HTERT RPE-1 (cell line): ENCODE measurements around the gene CDK3.

Experiments used
- in situ Hi-C: fragments of 300-500 bp; cut with MboI; formaldehyde crosslinking; loops from 4 replicates; pipeline ENCODE4 v1.14.3; 2020; ENCODE audit warnings: low sequenced_read_pairs

Gene CDK3

GRCh38 chr17:75987041-75987440, 13.6 kb upstream of the CDK3 start:
- in situ Hi-C loops = no loop called here

GRCh38 chr17:75991396-75991795, 9.3 kb upstream of the CDK3 start:
- in situ Hi-C loops = no loop called here

- in situ Hi-C loops = no loop called here
Measured at GRCh38 chr17:75994802-75995370, 5.8 kb upstream of the CDK3 start.

GRCh38 chr17:75995385-75995925, 5.2 kb upstream of the CDK3 start:
- in situ Hi-C loops = no loop called here

- in situ Hi-C loops = no loop called here
Measured at GRCh38 chr17:75996665-75997590, 3.7 kb upstream of the CDK3 start.

GRCh38 chr17:75998327-75998795, 2.3 kb upstream of the CDK3 start:
- in situ Hi-C loops = no loop called here

GRCh38 chr17:76000016-76000754, 470 bp upstream of the CDK3 start:
- in situ Hi-C loops = no loop called here

- in situ Hi-C loops = no loop called here
Measured at GRCh38 chr17:76002100-76002499, 1.4 kb downstream of the CDK3 start.

- in situ Hi-C loops = no loop called here
Measured at GRCh38 chr17:76003915-76004314, 3.3 kb downstream of the CDK3 start.

- in situ Hi-C loops = no loop called here
Measured at GRCh38 chr17:76004750-76005262, 4.2 kb downstream of the CDK3 start.

GRCh38 chr17:76005263-76006149, 4.9 kb downstream of the CDK3 start:
- in situ Hi-C loops = no loop called here

GRCh38 chr17:76007131-76007849, 6.6 kb downstream of the CDK3 start:
- in situ Hi-C loops = no loop called here

- in situ Hi-C loops = no loop called here
Measured at GRCh38 chr17:76007850-76008165, 7.2 kb downstream of the CDK3 start.

GRCh38 chr17:76008208-76008607, 7.6 kb downstream of the CDK3 start:
- in situ Hi-C loops = no loop called here

GRCh38 chr17:76008630-76009425, 8.2 kb downstream of the CDK3 start:
- in situ Hi-C loops = no loop called here

GRCh38 chr17:76009447-76009846, 8.8 kb downstream of the CDK3 start:
- in situ Hi-C loops = no loop called here

GRCh38 chr17:76009969-76010661, 9.5 kb downstream of the CDK3 start:
- in situ Hi-C loops = no loop called here

- in situ Hi-C loops = no loop called here
Measured at GRCh38 chr17:76011951-76012350, 11.3 kb downstream of the CDK3 start.
